Measurements from ENCODE around the gene PLEKHG1. TPM values are rescaled to one million over a fixed set of nuclear protein-coding genes. Genes with fewer than 3 reads are reported as not detected.

The PLEKHG1 gene
- total RNA-seq, 1 donor from 2014 or later, result 43.9 TPM

GRCh38 chr6:150620244-150620643 is 20.6 kb downstream of the PLEKHG1 start:
- DNase-seq, result no peak

GRCh38 chr6:150620763-150621162 is 21.1 kb downstream of the PLEKHG1 start:
- no peak for DNase-seq

GRCh38 chr6:150622476-150622875 is 22.8 kb downstream of the PLEKHG1 start:
- no peak for DNase-seq

- no peak for DNase-seq
Observed at GRCh38 chr6:150622941-150623874, 23.5 kb downstream of the PLEKHG1 start.

- DNase-seq, result no peak
Observed at GRCh38 chr6:150624191-150624590, 24.5 kb downstream of the PLEKHG1 start.

- no peak for DNase-seq
Observed at GRCh38 chr6:150625927-150626326, 26.2 kb downstream of the PLEKHG1 start.

GRCh38 chr6:150627154-150627553 is 27.5 kb downstream of the PLEKHG1 start:
- no peak for DNase-seq

GRCh38 chr6:150627585-150628025 is 27.9 kb downstream of the PLEKHG1 start:
- peak; percentile 45 for DNase-seq

- DNase-seq, result no peak
Observed at GRCh38 chr6:150628908-150629307, 29.2 kb downstream of the PLEKHG1 start.

- no peak for DNase-seq
Observed at GRCh38 chr6:150631283-150631983, 31.7 kb downstream of the PLEKHG1 start.

- no peak for DNase-seq
Observed at GRCh38 chr6:150631984-150632642, 32.4 kb downstream of the PLEKHG1 start.

- DNase-seq, result no peak
Observed at GRCh38 chr6:150632785-150633485, 33.2 kb downstream of the PLEKHG1 start.

GRCh38 chr6:150633486-150633834 is 33.8 kb downstream of the PLEKHG1 start:
- DNase-seq, result no peak

GRCh38 chr6:150634176-150634963 is 34.7 kb downstream of the PLEKHG1 start:
- no peak for DNase-seq

- no peak for DNase-seq
Observed at GRCh38 chr6:150634964-150635292, 35.2 kb downstream of the PLEKHG1 start.

- no peak for DNase-seq
Observed at GRCh38 chr6:150635906-150636514, 36.3 kb downstream of the PLEKHG1 start.

- DNase-seq, result no peak
Observed at GRCh38 chr6:150636808-150637207, 37.1 kb downstream of the PLEKHG1 start.

- DNase-seq, result no peak
Observed at GRCh38 chr6:150637266-150637665, 37.6 kb downstream of the PLEKHG1 start.

- DNase-seq, result no peak
Observed at GRCh38 chr6:150638267-150638666, 38.6 kb downstream of the PLEKHG1 start.

- no peak for DNase-seq
Observed at GRCh38 chr6:150638765-150639164, 39.1 kb downstream of the PLEKHG1 start.

GRCh38 chr6:150639823-150640331 is 40.2 kb downstream of the PLEKHG1 start:
- no peak for DNase-seq
